Smooth muscle cell (in vitro differentiated cells): ENCODE data around the gene RHOB. TPM values are rescaled to one million over a fixed set of nuclear protein-coding genes. Genes with fewer than 3 reads are reported as not detected.

Experiments used
- DNase-seq: peaks from one replicate; lab custom pipeline; 2025; ENCODE audit not compliant: unreplicated experiment; lab: John Stamatoyannopoulos, UW
- H2AFZ ChIP-seq: fragments of 200-600 bp; sonication (generic); 2 replicates; pipeline ENCODE4 v1.6.0; 2016; ENCODE audit warnings: antibody characterized with exemption, low read depth, mild to moderate bottlenecking
- H3F3A ChIP-seq: fragments of 200-600 bp; sonication (generic); 2 replicates; pipeline ENCODE4 v1.6.0; 2017; ENCODE audit warnings: antibody characterized with exemption, low read depth
- H3K27ac ChIP-seq: fragments of 200-600 bp; sonication (generic); 2 replicates; pipeline ENCODE4 v1.5.1; 2016; ENCODE audit warnings: low read depth, mild to moderate bottlenecking
- H3K27me3 ChIP-seq: fragments of 200-600 bp; sonication (generic); 2 replicates; pipeline ENCODE4 v1.6.1; 2016; ENCODE audit warnings: low read depth, mild to moderate bottlenecking
- H3K36me3 ChIP-seq: fragments of 200-600 bp; sonication (generic); 2 replicates; pipeline ENCODE4 v1.5.1; 2016; ENCODE audit warnings: low read depth
- H3K4me1 ChIP-seq: fragments of 200-600 bp; sonication (generic); 2 replicates; pipeline ENCODE4 v1.5.1; 2016; ENCODE audit warnings: low read depth
- H3K4me2 ChIP-seq: fragments of 200-600 bp; sonication (generic); 2 replicates; pipeline ENCODE4 v1.6.0; 2016; ENCODE audit warnings: mild to moderate bottlenecking
- H3K4me3 ChIP-seq: fragments of 200-600 bp; sonication (generic); 2 replicates; pipeline ENCODE4 v1.5.1; 2016; ENCODE audit warnings: mild to moderate bottlenecking
- H3K79me2 ChIP-seq: fragments of 200-600 bp; sonication (generic); 2 replicates; pipeline ENCODE4 v1.6.0; 2016; ENCODE audit warnings: low read depth, mild to moderate bottlenecking
- H3K9ac ChIP-seq: fragments of 200-600 bp; sonication (generic); 2 replicates; pipeline ENCODE4 v1.6.0; 2016; ENCODE audit warnings: low read depth
- H3K9me3 ChIP-seq: fragments of 200-600 bp; sonication (generic); replicated peaks from 2 replicates; pipeline ENCODE4 v1.5.1; 2016; ENCODE audit warnings: low read depth
- H4K20me1 ChIP-seq: fragments of 200-600 bp; sonication (generic); 2 replicates; pipeline ENCODE4 v1.6.0; 2016; ENCODE audit warnings: low read depth
- WGBS: methylation state at CpG from one replicate; pipeline ENCODE4 v1.1.7; 2016; ENCODE audit warnings: low lambda C conversion rate; 5-methylcytosine and 5-hydroxymethylcytosine counted together
- polyA plus RNA-seq: library from polyadenylated mRNA; unstranded; fragments of >200 nt; fragmentation: Nextera tagmentation; extraction: Ambion mirVana; gene quantifications from 2 replicates; pipeline ENCODE4 v1.2.1, GENCODE V29; 2016
- total RNA-seq: library from RNA; depleted of rRNA; stranded (reverse); fragments of >200 nt; gene quantifications from 2 replicates; pipeline ENCODE4 v1.2.3, GENCODE V29; 2014
- TF ChIP-seq, protein P1 (sequence below): fragments of 200-600 bp; sonication (generic); IDR thresholded peaks from 2 replicates; pipeline ENCODE4 v1.5.1; 2017; ENCODE audit warnings: borderline replicate concordance, mild to moderate bottlenecking, antibody characterized with exemption; ENCODE audit not compliant: insufficient read depth, poor library complexity, severe bottlenecking

RHOB gene
- total and polyA plus RNA-seq, 2 experiments from 2014 or later = 75.9 to 218 TPM

DNA sequence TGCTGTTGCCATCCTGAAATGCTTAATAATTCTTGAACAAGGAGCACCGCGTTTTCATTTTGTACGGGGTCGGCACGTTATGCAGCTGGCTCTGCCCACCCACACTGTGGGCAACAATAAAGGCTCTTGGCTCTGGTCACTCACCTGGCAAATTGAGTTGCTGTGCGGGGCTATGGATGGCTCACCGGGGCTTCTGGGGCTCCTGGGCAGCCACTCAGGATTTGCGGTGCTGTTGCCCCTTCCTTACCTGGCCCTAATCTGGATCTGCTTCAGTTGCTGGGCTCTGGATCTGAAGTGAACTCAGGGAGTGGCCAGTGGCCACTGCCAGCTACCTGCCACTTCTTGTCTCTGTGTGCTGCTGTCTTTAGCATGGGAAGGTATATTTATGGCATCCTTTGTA is 22.7 kb downstream of the RHOB start:
- Histone ChIP-seq H3K4me3 (no peak overlapping the region), H2AFZ (no peak overlapping the region), H3K9me3 (no peaks in the 10 kb centered on the region), H3K4me1 (peaks cover 5% of the 10 kb centered on the region), H4K20me1 (no peaks in the 10 kb centered on the region), H3K79me2 (no peaks in the 10 kb centered on the region), H3K9ac (no peak overlapping the region), H3K27me3 (no peaks in the 10 kb centered on the region), H3K27ac (no peak overlapping the region), H3F3A (peaks cover 5% of the 10 kb centered on the region), H3K36me3 (no peaks in the 10 kb centered on the region), H3K4me2 (no peak overlapping the region)
- DNase-seq = no peak
- 95% methylated on average over 8 of the region's 8 CpGs for WGBS
- TF ChIP-seq, protein P1, sequence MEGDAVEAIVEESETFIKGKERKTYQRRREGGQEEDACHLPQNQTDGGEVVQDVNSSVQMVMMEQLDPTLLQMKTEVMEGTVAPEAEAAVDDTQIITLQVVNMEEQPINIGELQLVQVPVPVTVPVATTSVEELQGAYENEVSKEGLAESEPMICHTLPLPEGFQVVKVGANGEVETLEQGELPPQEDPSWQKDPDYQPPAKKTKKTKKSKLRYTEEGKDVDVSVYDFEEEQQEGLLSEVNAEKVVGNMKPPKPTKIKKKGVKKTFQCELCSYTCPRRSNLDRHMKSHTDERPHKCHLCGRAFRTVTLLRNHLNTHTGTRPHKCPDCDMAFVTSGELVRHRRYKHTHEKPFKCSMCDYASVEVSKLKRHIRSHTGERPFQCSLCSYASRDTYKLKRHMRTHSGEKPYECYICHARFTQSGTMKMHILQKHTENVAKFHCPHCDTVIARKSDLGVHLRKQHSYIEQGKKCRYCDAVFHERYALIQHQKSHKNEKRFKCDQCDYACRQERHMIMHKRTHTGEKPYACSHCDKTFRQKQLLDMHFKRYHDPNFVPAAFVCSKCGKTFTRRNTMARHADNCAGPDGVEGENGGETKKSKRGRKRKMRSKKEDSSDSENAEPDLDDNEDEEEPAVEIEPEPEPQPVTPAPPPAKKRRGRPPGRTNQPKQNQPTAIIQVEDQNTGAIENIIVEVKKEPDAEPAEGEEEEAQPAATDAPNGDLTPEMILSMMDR = no peak

- H3F3A ChIP-seq = peaks cover 5% of the 10 kb centered on the region
- TF ChIP-seq, protein P1 = no peak
- H4K20me1 ChIP-seq = no peaks in the 10 kb centered on the region
- 85% methylated on average over 6 of the region's 6 CpGs for WGBS
- no peak overlapping the region for H3K4me3 ChIP-seq
- H3K9ac ChIP-seq = no peak overlapping the region
- H3K36me3 ChIP-seq = no peaks in the 10 kb centered on the region
- no peak for DNase-seq
- H2AFZ ChIP-seq = no peak overlapping the region
- no peak overlapping the region for H3K27ac ChIP-seq
- H3K79me2 ChIP-seq = no peaks in the 10 kb centered on the region
- peaks cover 7% of the 10 kb centered on the region for H3K4me1 ChIP-seq
- H3K9me3 ChIP-seq = no peaks in the 10 kb centered on the region
- H3K4me2 ChIP-seq = no peak overlapping the region
- no peaks in the 10 kb centered on the region for H3K27me3 ChIP-seq
Measured at GRCh38 chr2:20470211-20470610, 23.3 kb downstream of the RHOB start.

- DNase-seq = no peak
- no peaks in the 10 kb centered on the region for H3K36me3 ChIP-seq
- 94% methylated on average over 4 of the region's 4 CpGs for WGBS
- no peak overlapping the region for H3K4me2 ChIP-seq
- no peak overlapping the region for H2AFZ ChIP-seq
- H3K27me3 ChIP-seq = no peaks in the 10 kb centered on the region
- no peak overlapping the region for H3K9ac ChIP-seq
- H3K27ac ChIP-seq = no peak overlapping the region
- no peaks in the 10 kb centered on the region for H3K9me3 ChIP-seq
- H4K20me1 ChIP-seq = no peaks in the 10 kb centered on the region
- H3K4me1 ChIP-seq = peaks cover 7% of the 10 kb centered on the region
- TF ChIP-seq, protein P1 = no peak
- H3K4me3 ChIP-seq = no peak overlapping the region
- H3K79me2 ChIP-seq = no peaks in the 10 kb centered on the region
- H3F3A ChIP-seq = peaks cover 3% of the 10 kb centered on the region
Measured at GRCh38 chr2:20471148-20471547, 24.3 kb downstream of the RHOB start.

DNA sequence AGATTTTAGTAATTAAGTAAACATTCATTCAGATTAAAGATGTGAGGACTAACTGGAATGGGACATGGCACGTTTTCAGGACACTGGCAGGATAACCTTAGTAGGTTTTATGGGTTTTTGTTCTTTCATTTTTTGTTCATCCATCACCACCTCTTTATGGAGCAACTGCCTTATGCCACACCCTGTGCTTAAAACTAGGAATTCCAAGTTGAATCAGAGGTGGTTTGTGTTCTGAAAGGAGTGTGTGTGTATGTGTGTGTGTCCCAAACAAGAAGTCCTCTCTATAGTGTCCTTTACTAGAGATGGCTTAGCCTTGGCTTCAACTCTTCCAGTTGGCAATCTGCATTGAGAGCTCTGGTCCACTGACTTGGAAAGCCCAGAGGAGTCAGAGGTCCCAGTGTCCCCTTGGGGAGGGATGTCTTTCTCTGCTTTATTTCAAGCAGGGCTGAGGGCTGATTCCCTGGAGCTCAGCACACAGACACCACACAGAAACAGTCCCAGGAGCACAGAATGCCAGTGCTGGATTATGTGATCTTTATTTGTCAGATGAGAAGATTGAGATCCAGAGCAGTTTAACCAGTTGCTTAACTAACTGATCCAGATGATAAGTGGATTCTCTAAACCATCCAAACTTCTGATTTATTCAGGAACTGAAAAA is 25.2 kb downstream of the RHOB start:
- TF ChIP-seq, protein P1 = no peak
- DNase-seq = no peak
- WGBS = 41% methylated on average over 1 of the region's 1 CpG

More for the DNA sequence above, 25.2 kb downstream of the RHOB start:
- Histone ChIP-seq H3K27me3 (no peaks in the 10 kb centered on the region), H3K9ac (no peak overlapping the region), H2AFZ (no peak overlapping the region), H3K4me1 (peaks cover 7% of the 10 kb centered on the region), H4K20me1 (no peaks in the 10 kb centered on the region), H3F3A (no peaks in the 10 kb centered on the region), H3K79me2 (no peaks in the 10 kb centered on the region), H3K27ac (no peak overlapping the region), H3K4me3 (no peak overlapping the region), H3K4me2 (no peak overlapping the region), H3K9me3 (no peaks in the 10 kb centered on the region), H3K36me3 (no peaks in the 10 kb centered on the region)
